ENCODE measurements around the gene SPEF2. TPM values are rescaled to one million over a fixed set of nuclear protein-coding genes. Genes with fewer than 3 reads are reported as not detected.

Gene SPEF2
- polyA plus RNA-seq, 1 donor (not counting 4 experiments of a cell fraction or from before 2014, with no cell fraction given): 1.6 TPM

DNA sequence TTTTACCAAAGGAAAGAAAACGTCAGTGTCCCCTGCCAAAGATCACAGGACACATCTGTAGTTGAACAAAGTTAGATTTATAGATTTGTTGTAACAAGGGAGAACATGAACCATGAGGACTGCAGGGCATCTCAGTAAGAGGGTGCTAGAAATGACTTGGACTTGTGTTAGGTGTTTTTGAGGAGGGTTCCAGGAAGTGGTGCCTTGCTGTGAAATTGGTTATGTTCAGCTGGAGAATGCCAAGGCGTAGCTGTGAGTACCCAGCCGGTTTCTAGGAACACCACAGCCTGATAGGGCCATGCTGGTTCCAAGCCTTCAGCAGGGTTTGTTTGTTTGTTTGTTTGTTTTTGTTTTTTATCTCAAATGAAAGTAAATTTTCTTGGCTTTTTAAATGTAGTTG lies 5.3 kb downstream of the SPEF2 start:
- no peak for DNase-seq (ENCODE audit: low read depth, low spot score)
- no peak for FAIRE-seq
- Histone ChIP-seq H3K4me2 (ENCODE audit: control insufficient read depth, extremely low read depth, insufficient read depth, low read depth, low read length) (no peak overlapping the region), H3K4me3 (ENCODE audit: control insufficient read depth in 2 of 3, extremely low read depth in 1 of 3, insufficient read depth in 2 of 3, low read depth in 1 of 3, low read length in 3 of 3) (no peak overlapping the region), H3K9ac (ENCODE audit: control insufficient read depth, extremely low read depth, insufficient read depth, low read length) (no peak overlapping the region), H3K79me2 (ENCODE audit: control insufficient read depth, insufficient read depth, low read length) (no peaks in the 10 kb centered on the region), H2AFZ (ENCODE audit: control insufficient read depth, low read length) (no peak overlapping the region), H3K27me3 (ENCODE audit: control insufficient read depth, extremely low read depth, insufficient read depth, low read length) (no peaks in the 10 kb centered on the region), H3K9me1 (ENCODE audit: control insufficient read depth, extremely low read depth, insufficient read depth, low read length) (no peaks in the 10 kb centered on the region), H4K20me1 (ENCODE audit: control insufficient read depth, extremely low read depth, insufficient read depth, low read length) (no peaks in the 10 kb centered on the region), H3K36me3 (ENCODE audit: control insufficient read depth in 2 of 2, extremely low read depth in 1 of 2, insufficient read depth in 2 of 2, low read length in 2 of 2) (no peaks in the 10 kb centered on the region), H3K9me3 (ENCODE audit: control insufficient read depth, low read depth, low read length) (no peaks in the 10 kb centered on the region), H3K27ac (ENCODE audit: control insufficient read depth, insufficient read depth, low read length) (no peak overlapping the region), H3K4me1 (ENCODE audit: control insufficient read depth, extremely low read depth, insufficient read depth, low read length) (no peaks in the 10 kb centered on the region)
- TF ChIP-seq, protein P1, sequence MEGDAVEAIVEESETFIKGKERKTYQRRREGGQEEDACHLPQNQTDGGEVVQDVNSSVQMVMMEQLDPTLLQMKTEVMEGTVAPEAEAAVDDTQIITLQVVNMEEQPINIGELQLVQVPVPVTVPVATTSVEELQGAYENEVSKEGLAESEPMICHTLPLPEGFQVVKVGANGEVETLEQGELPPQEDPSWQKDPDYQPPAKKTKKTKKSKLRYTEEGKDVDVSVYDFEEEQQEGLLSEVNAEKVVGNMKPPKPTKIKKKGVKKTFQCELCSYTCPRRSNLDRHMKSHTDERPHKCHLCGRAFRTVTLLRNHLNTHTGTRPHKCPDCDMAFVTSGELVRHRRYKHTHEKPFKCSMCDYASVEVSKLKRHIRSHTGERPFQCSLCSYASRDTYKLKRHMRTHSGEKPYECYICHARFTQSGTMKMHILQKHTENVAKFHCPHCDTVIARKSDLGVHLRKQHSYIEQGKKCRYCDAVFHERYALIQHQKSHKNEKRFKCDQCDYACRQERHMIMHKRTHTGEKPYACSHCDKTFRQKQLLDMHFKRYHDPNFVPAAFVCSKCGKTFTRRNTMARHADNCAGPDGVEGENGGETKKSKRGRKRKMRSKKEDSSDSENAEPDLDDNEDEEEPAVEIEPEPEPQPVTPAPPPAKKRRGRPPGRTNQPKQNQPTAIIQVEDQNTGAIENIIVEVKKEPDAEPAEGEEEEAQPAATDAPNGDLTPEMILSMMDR (optimal IDR thresholded peaks at IDR 0.05 in 1 of 3, IDR thresholded peaks at IDR 0.05 in 1 of 3, conservative IDR thresholded peaks at IDR 0.05 in 1 of 3; ENCODE audit: extremely low read depth in 1 of 3, insufficient read depth in 2 of 3, low read length in 3 of 3): no peak
- TF ChIP-seq EZH2 (IDR thresholded peaks at IDR 0.05; ENCODE audit: low read length): no peak
- dilution Hi-C loops (cut with MboI; ENCODE audit: extremely low pct_ligation_motif_present, low sequenced_read_pairs): no loop called here

DNA sequence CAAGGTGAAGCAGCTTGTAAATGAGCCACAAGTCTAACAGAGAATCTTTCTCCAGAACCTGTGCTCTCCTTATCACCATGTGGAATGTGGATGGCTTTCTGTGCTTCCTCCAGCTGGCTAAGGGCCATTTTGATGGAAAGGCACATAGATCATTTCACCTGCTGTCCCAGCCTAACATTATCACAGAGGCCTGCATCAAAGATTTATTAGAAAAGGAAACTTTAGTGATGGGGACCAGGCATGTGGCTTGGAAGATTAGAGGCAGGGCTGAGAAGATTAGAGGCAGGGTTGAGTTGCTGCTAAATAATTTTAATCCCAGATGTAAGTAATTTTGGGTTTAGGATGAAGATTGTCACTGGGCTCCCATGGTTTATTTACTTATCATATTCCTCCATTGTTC lies 6.3 kb downstream of the SPEF2 start:
- H3K27ac ChIP-seq (ENCODE audit: control insufficient read depth, insufficient read depth, low read length): no peak overlapping the region
- H3K36me3 ChIP-seq (ENCODE audit: control insufficient read depth in 2 of 2, extremely low read depth in 1 of 2, insufficient read depth in 2 of 2, low read length in 2 of 2): no peaks in the 10 kb centered on the region
- no peaks in the 10 kb centered on the region for H3K9me3 ChIP-seq (ENCODE audit: control insufficient read depth, low read depth, low read length)
- no peaks in the 10 kb centered on the region for H3K79me2 ChIP-seq (ENCODE audit: control insufficient read depth, insufficient read depth, low read length)
- no peak overlapping the region for H3K9ac ChIP-seq (ENCODE audit: control insufficient read depth, extremely low read depth, insufficient read depth, low read length)
- no peaks in the 10 kb centered on the region for H4K20me1 ChIP-seq (ENCODE audit: control insufficient read depth, extremely low read depth, insufficient read depth, low read length)
- TF ChIP-seq EZH2 (IDR thresholded peaks at IDR 0.05; ENCODE audit: low read length): no peak
- TF ChIP-seq, protein P1 (optimal IDR thresholded peaks at IDR 0.05 in 1 of 3, IDR thresholded peaks at IDR 0.05 in 1 of 3, conservative IDR thresholded peaks at IDR 0.05 in 1 of 3; ENCODE audit: extremely low read depth in 1 of 3, insufficient read depth in 2 of 3, low read length in 3 of 3): no peak
- FAIRE-seq (no peak), DNase-seq (ENCODE audit: low read depth, low spot score) (no peak)
- H3K4me3 ChIP-seq (ENCODE audit: control insufficient read depth in 2 of 3, extremely low read depth in 1 of 3, insufficient read depth in 2 of 3, low read depth in 1 of 3, low read length in 3 of 3): no peak overlapping the region
- no peaks in the 10 kb centered on the region for H3K9me1 ChIP-seq (ENCODE audit: control insufficient read depth, extremely low read depth, insufficient read depth, low read length)
- dilution Hi-C loops (cut with MboI; ENCODE audit: extremely low pct_ligation_motif_present, low sequenced_read_pairs): no loop called here
- no peak overlapping the region for H2AFZ ChIP-seq (ENCODE audit: control insufficient read depth, low read length)
- H3K27me3 ChIP-seq (ENCODE audit: control insufficient read depth, extremely low read depth, insufficient read depth, low read length): no peaks in the 10 kb centered on the region
- no peaks in the 10 kb centered on the region for H3K4me1 ChIP-seq (ENCODE audit: control insufficient read depth, extremely low read depth, insufficient read depth, low read length)
- no peak overlapping the region for H3K4me2 ChIP-seq (ENCODE audit: control insufficient read depth, extremely low read depth, insufficient read depth, low read depth, low read length)
